ENCODE results near the gene HIVEP3. TPM values are rescaled to one million over a fixed set of nuclear protein-coding genes. Genes with fewer than 3 reads are reported as not detected.

HIVEP3 gene
- polyA plus RNA-seq, 1 donor (not counting 4 experiments of a cell fraction or from before 2014, with no cell fraction given), result 1.1 TPM

- H3K4me1 ChIP-seq (ENCODE audit: control insufficient read depth, extremely low read depth, insufficient read depth, low read length), result peaks cover 33% of the 10 kb centered on the region
- DNase-seq (ENCODE audit: low read depth, low spot score), result no peak
Observed at GRCh38 chr1:41864471-41865040, 54.2 kb downstream of the HIVEP3 start.

GRCh38 chr1:41863718-41864117, 55.0 kb downstream of the HIVEP3 start:
- TF ChIP-seq EZH2 (IDR thresholded peaks at IDR 0.05; ENCODE audit: low read length), result no peak
- TF ChIP-seq CTCF (optimal IDR thresholded peaks at IDR 0.05 in 1 of 3, IDR thresholded peaks at IDR 0.05 in 1 of 3, conservative IDR thresholded peaks at IDR 0.05 in 1 of 3; ENCODE audit: extremely low read depth in 1 of 3, insufficient read depth in 2 of 3, low read length in 3 of 3), result no peak
- H4K20me1 ChIP-seq (ENCODE audit: control insufficient read depth, extremely low read depth, insufficient read depth, low read length), result no peaks in the 10 kb centered on the region
- DNase-seq (ENCODE audit: low read depth, low spot score) (no peak), FAIRE-seq (no peak)
- dilution Hi-C loops (cut with MboI; ENCODE audit: extremely low pct_ligation_motif_present, low sequenced_read_pairs), result no loop called here
- no peaks in the 10 kb centered on the region for H3K9me3 ChIP-seq (ENCODE audit: control insufficient read depth, low read depth, low read length)
- no peak overlapping the region for H3K4me2 ChIP-seq (ENCODE audit: control insufficient read depth, extremely low read depth, insufficient read depth, low read depth, low read length)
- H3K27ac ChIP-seq (ENCODE audit: control insufficient read depth, insufficient read depth, low read length), result no peak overlapping the region
- H3K9ac ChIP-seq (ENCODE audit: control insufficient read depth, extremely low read depth, insufficient read depth, low read length), result no peak overlapping the region
- H3K4me1 ChIP-seq (ENCODE audit: control insufficient read depth, extremely low read depth, insufficient read depth, low read length), result peaks cover 36% of the 10 kb centered on the region
- no peak overlapping the region for H3K4me3 ChIP-seq (ENCODE audit: control insufficient read depth in 2 of 3, extremely low read depth in 1 of 3, insufficient read depth in 2 of 3, low read depth in 1 of 3, low read length in 3 of 3)
- no peaks in the 10 kb centered on the region for H3K36me3 ChIP-seq (ENCODE audit: control insufficient read depth in 2 of 2, extremely low read depth in 1 of 2, insufficient read depth in 2 of 2, low read length in 2 of 2)
- no peaks in the 10 kb centered on the region for H3K27me3 ChIP-seq (ENCODE audit: control insufficient read depth, extremely low read depth, insufficient read depth, low read length)
- no peak overlapping the region for H2AFZ ChIP-seq (ENCODE audit: control insufficient read depth, low read length)
- no peaks in the 10 kb centered on the region for H3K79me2 ChIP-seq (ENCODE audit: control insufficient read depth, insufficient read depth, low read length)
- H3K9me1 ChIP-seq (ENCODE audit: control insufficient read depth, extremely low read depth, insufficient read depth, low read length), result no peaks in the 10 kb centered on the region

More at GRCh38 chr1:41864471-41865040, 54.2 kb downstream of the HIVEP3 start:
- H3K4me2 ChIP-seq (ENCODE audit: control insufficient read depth, extremely low read depth, insufficient read depth, low read depth, low read length), result no peak overlapping the region
- no peaks in the 10 kb centered on the region for H3K9me3 ChIP-seq (ENCODE audit: control insufficient read depth, low read depth, low read length)
- H3K27me3 ChIP-seq (ENCODE audit: control insufficient read depth, extremely low read depth, insufficient read depth, low read length), result no peaks in the 10 kb centered on the region
- dilution Hi-C loops (cut with MboI; ENCODE audit: extremely low pct_ligation_motif_present, low sequenced_read_pairs), result no loop called here
- H3K79me2 ChIP-seq (ENCODE audit: control insufficient read depth, insufficient read depth, low read length), result no peaks in the 10 kb centered on the region
- FAIRE-seq, result no peak
- TF ChIP-seq EZH2 (IDR thresholded peaks at IDR 0.05; ENCODE audit: low read length) (no peak), CTCF (optimal IDR thresholded peaks at IDR 0.05 in 1 of 3, IDR thresholded peaks at IDR 0.05 in 1 of 3, conservative IDR thresholded peaks at IDR 0.05 in 1 of 3; ENCODE audit: extremely low read depth in 1 of 3, insufficient read depth in 2 of 3, low read length in 3 of 3) (no peak)
- H2AFZ ChIP-seq (ENCODE audit: control insufficient read depth, low read length), result no peak overlapping the region
- H3K27ac ChIP-seq (ENCODE audit: control insufficient read depth, insufficient read depth, low read length), result no peak overlapping the region
- no peaks in the 10 kb centered on the region for H3K36me3 ChIP-seq (ENCODE audit: control insufficient read depth in 2 of 2, extremely low read depth in 1 of 2, insufficient read depth in 2 of 2, low read length in 2 of 2)
- no peak overlapping the region for H3K9ac ChIP-seq (ENCODE audit: control insufficient read depth, extremely low read depth, insufficient read depth, low read length)
- H4K20me1 ChIP-seq (ENCODE audit: control insufficient read depth, extremely low read depth, insufficient read depth, low read length), result no peaks in the 10 kb centered on the region
- no peak overlapping the region for H3K4me3 ChIP-seq (ENCODE audit: control insufficient read depth in 2 of 3, extremely low read depth in 1 of 3, insufficient read depth in 2 of 3, low read depth in 1 of 3, low read length in 3 of 3)
- H3K9me1 ChIP-seq (ENCODE audit: control insufficient read depth, extremely low read depth, insufficient read depth, low read length), result no peaks in the 10 kb centered on the region

Data from keratinocyte (primary cell).